CD14-positive monocyte (primary cell): ENCODE measurements around the gene SH3YL1. TPM values are rescaled to one million over a fixed set of nuclear protein-coding genes. Genes with fewer than 3 reads are reported as not detected.

Experiments used
- DNase-seq, 3 donors: peaks; one replicate each; pipeline ENCODE4 v3.0.0-alpha.2; 2011 to 2022
- H2AFZ ChIP-seq: 2 replicates; pipeline ENCODE4 v1.6.0; 2012; ENCODE audit warnings: mild to moderate bottlenecking, low read depth, low read length, inconsistent platforms; ENCODE audit not compliant: insufficient read depth, poor library complexity, severe bottlenecking
- H3K27ac ChIP-seq, 2 donors: 1 replicate in 1 of 2; 2 replicates in 1 of 2; pipeline ENCODE4 v1.5.1; 2012 to 2013; ENCODE audit warnings: low read length in 2 of 2, control low read depth in 1 of 2, inconsistent platforms in 1 of 2, low read depth in 1 of 2, mild to moderate bottlenecking in 1 of 2
- H3K27me3 ChIP-seq, 2 donors: one replicate each; pipeline versions ENCODE4 v1.6.0 to v1.6.1; 2011 to 2013; ENCODE audit warnings: low read length in 2 of 2; ENCODE audit not compliant: control insufficient read depth in 2 of 2, insufficient read depth in 2 of 2
- H3K36me3 ChIP-seq, 2 donors: replicated peaks in 1 of 2; 1 replicate in 1 of 2; 2 replicates in 1 of 2; pipeline versions ENCODE4 v1.5.1 to v1.6.1; 2012 to 2013; ENCODE audit warnings: low read length in 2 of 2, control low read depth in 1 of 2, inconsistent platforms in 1 of 2, mild to moderate bottlenecking in 1 of 2; ENCODE audit not compliant: insufficient read depth in 2 of 2, control insufficient read depth in 1 of 2
- H3K4me1 ChIP-seq, 2 donors: 1 replicate in 1 of 2; 2 replicates in 1 of 2; pipeline versions ENCODE4 v1.5.1 to v1.6.1; 2012 to 2013; ENCODE audit warnings: low read length in 2 of 2, control low read depth in 1 of 2, inconsistent platforms in 1 of 2, mild to moderate bottlenecking in 1 of 2, moderate library complexity in 1 of 2; ENCODE audit not compliant: insufficient read depth in 2 of 2, control insufficient read depth in 1 of 2
- H3K4me2 ChIP-seq: replicated peaks from 2 replicates; pipeline ENCODE3; 2012; ENCODE audit warnings: low read length, moderate library complexity, mild to moderate bottlenecking; ENCODE audit not compliant: poor library complexity, severe bottlenecking; ENCODE audit errors: extremely low read depth
- H3K4me3 ChIP-seq, 3 experiments: fragments of 200-600 bp in 1 of 3; sonication (generic) in 1 of 3; replicated peaks in 1 of 3; 1 replicate in 2 of 3; 2 replicates in 1 of 3; pipeline ENCODE4 v1.5.1; 2011 to 2013; ENCODE audit warnings: low read length in 3 of 3, mild to moderate bottlenecking in 3 of 3, control low read depth in 2 of 3, low read depth in 2 of 3, inconsistent platforms in 1 of 3, moderate library complexity in 1 of 3
- H3K79me2 ChIP-seq: 2 replicates; pipeline ENCODE4 v1.6.0; 2012; ENCODE audit warnings: mild to moderate bottlenecking, control low read depth, inconsistent platforms, low read length, moderate library complexity; ENCODE audit not compliant: insufficient read depth
- H3K9ac ChIP-seq: 2 replicates; pipeline ENCODE4 v1.6.0; 2017; ENCODE audit warnings: low read length, mild to moderate bottlenecking; ENCODE audit not compliant: insufficient read depth, poor library complexity, severe bottlenecking
- H3K9me3 ChIP-seq, 2 donors: replicated peaks in 1 of 2; 1 replicate in 1 of 2; 2 replicates in 1 of 2; pipeline versions ENCODE4 v1.5.1 to v1.6.1; 2012 to 2013; ENCODE audit warnings: low read length in 2 of 2, control low read depth in 1 of 2; ENCODE audit not compliant: control insufficient read depth in 1 of 2, insufficient read depth in 1 of 2
- H4K20me1 ChIP-seq: 2 replicates; pipeline ENCODE4 v1.6.0; 2012; ENCODE audit warnings: mild to moderate bottlenecking, low read length, control low read depth, moderate library complexity; ENCODE audit not compliant: insufficient read depth
- H3K27ac Mint-ChIP-seq, 7 donors: one replicate each; pipeline ENCODE4 v1.8.0; 2020; ENCODE audit warnings: mild to moderate bottlenecking in 7 of 7, mixed read lengths in 7 of 7, moderate library complexity in 6 of 7, inconsistent platforms in 2 of 7
- H3K27me3 Mint-ChIP-seq, 3 donors: one replicate each; pipeline ENCODE4 v1.8.0; 2021 to 2022; ENCODE audit warnings: low read depth in 3 of 3, mild to moderate bottlenecking in 3 of 3, mixed read lengths in 3 of 3, moderate library complexity in 3 of 3, inconsistent platforms in 1 of 3
- H3K36me3 Mint-ChIP-seq, 2 donors: one replicate each; pipeline ENCODE4 v1.8.0; 2020; ENCODE audit warnings: mixed read lengths in 2 of 2, inconsistent platforms in 1 of 2, mild to moderate bottlenecking in 1 of 2
- H3K4me1 Mint-ChIP-seq: one replicate; pipeline ENCODE4 v1.8.0; 2020; ENCODE audit warnings: mild to moderate bottlenecking, mixed read lengths
- H3K4me3 Mint-ChIP-seq, 2 donors: one replicate each; pipeline ENCODE4 v1.8.0; 2020; ENCODE audit warnings: mild to moderate bottlenecking in 2 of 2, mixed read lengths in 2 of 2, moderate library complexity in 1 of 2
- H3K9me3 Mint-ChIP-seq, 7 donors: one replicate each; pipeline ENCODE4 v1.8.0; 2020 to 2022; ENCODE audit warnings: mixed read lengths in 7 of 7, mild to moderate bottlenecking in 6 of 7, moderate library complexity in 6 of 7, inconsistent platforms in 2 of 7
- CTCF ChIP-seq: fragments of 200-600 bp; IDR thresholded peaks from one replicate; pipeline ENCODE4 v1.8.0; 2022; ENCODE audit warnings: antibody characterized with exemption, mild to moderate bottlenecking
- WGBS: methylation state at CpG from one replicate; pipeline ENCODE4 v1.1.5; 2013; ENCODE audit warnings: missing lambda C conversion rate; ENCODE audit not compliant: insufficient coverage; 5-methylcytosine and 5-hydroxymethylcytosine counted together
- intact Hi-C, 2 donors: fragments of 100-400 bp; cut with micrococcal nuclease; formaldehyde crosslinking; loops; one replicate each; pipeline versions ENCODE4 v1.15.0 to v1.15.1; 2023
- polyA plus RNA-seq, 3 donors: library from polyadenylated mRNA; depleted of rRNA in 1 of 3; unstranded in 2 of 3; stranded (reverse) in 1 of 3; fragments of 300-500 nt in 2 of 3; fragments of >200 nt in 1 of 3; fragmentation: Illumina TruSeq in 2 of 3; gene quantifications; 1 replicate in 2 of 3; 2 replicates in 1 of 3; pipeline ENCODE4 v1.2.3, GENCODE V29; 2012 to 2021

The SH3YL1 gene
- polyA plus RNA-seq, 3 donors: 2.4 to 11.7 (median 4.0) TPM

GRCh38 chr2:201648-202433 is 62.0 kb downstream of the SH3YL1 start:
- no peak overlapping the region for H3K27ac ChIP-seq
- H3K4me3 ChIP-seq: no peak overlapping the region
- H3K4me2 ChIP-seq: no peak overlapping the region
- H4K20me1 ChIP-seq: no peaks in the 10 kb centered on the region
- H3K9me3 ChIP-seq: peaks cover 39 to 50% of the 10 kb centered on the region in 2 donors
- H3K79me2 ChIP-seq: no peaks in the 10 kb centered on the region
- H2AFZ ChIP-seq: no peak overlapping the region
- no peaks in the 10 kb centered on the region for H3K4me1 ChIP-seq
- DNase-seq: no peak
- H3K27me3 Mint-ChIP-seq: peaks cover 0 to 3% (median 2%) of the 10 kb centered on the region in 3 donors
- no peak overlapping the region for H3K4me3 Mint-ChIP-seq
- H3K36me3 Mint-ChIP-seq: no peaks in the 10 kb centered on the region
- TF ChIP-seq CTCF: no peak
- H3K36me3 ChIP-seq: no peaks in the 10 kb centered on the region
- intact Hi-C loops: no loop called here
- H3K27ac Mint-ChIP-seq: no peak overlapping the region
- no peaks in the 10 kb centered on the region for H3K27me3 ChIP-seq
- no peaks in the 10 kb centered on the region for H3K4me1 Mint-ChIP-seq
- H3K9me3 Mint-ChIP-seq: peaks cover 4 to 23% (median 8%) of the 10 kb centered on the region in 7 donors
- WGBS: 92% methylated on average over 6 of the region's 9 CpGs
- H3K9ac ChIP-seq: no peak overlapping the region

GRCh38 chr2:199041-199966 is 64.5 kb downstream of the SH3YL1 start:
- Histone ChIP-seq H3K79me2 (no peaks in the 10 kb centered on the region), H3K36me3 (no peaks in the 10 kb centered on the region), H3K4me2 (no peak overlapping the region), H2AFZ (no peak overlapping the region), H3K4me3 (no peak overlapping the region), H3K9me3 (peaks cover 23 to 53% of the 10 kb centered on the region in 2 donors), H4K20me1 (no peaks in the 10 kb centered on the region), H3K9ac (no peak overlapping the region), H3K27ac (no peak overlapping the region), H3K4me1 (no peaks in the 10 kb centered on the region), H3K27me3 (no peaks in the 10 kb centered on the region)
- WGBS: 84% methylated on average over 18 of the region's 22 CpGs
- peaks cover 5 to 16% (median 6%) of the 10 kb centered on the region in 7 donors for H3K9me3 Mint-ChIP-seq
- no peak for TF ChIP-seq CTCF
- no peaks in the 10 kb centered on the region for H3K4me1 Mint-ChIP-seq
- no peak for DNase-seq
- intact Hi-C loops: no loop called here
- no peak overlapping the region for H3K4me3 Mint-ChIP-seq
- H3K36me3 Mint-ChIP-seq: no peaks in the 10 kb centered on the region
- H3K27me3 Mint-ChIP-seq: peaks cover 2 to 3% (median 2%) of the 10 kb centered on the region in 3 donors
- peak overlapping the region in 1 of 7 donors; percentile 42 for H3K27ac Mint-ChIP-seq
